Transverse colon (tissue), 4 donors: Measurements from ENCODE around the gene KIF5A.

Experiments used
- EP300 ChIP-seq: sonication (generic); formaldehyde crosslinking; IDR thresholded peaks from one replicate; pipeline ENCODE4 v1.6.1; 2017; ENCODE audit warnings: antibody characterized with exemption, low read depth
- POLR2A ChIP-seq: fragments of 450-650 bp; IDR thresholded peaks from one replicate; pipeline ENCODE4 v1.6.1; 2016; ENCODE audit warnings: antibody characterized with exemption, mild to moderate bottlenecking, moderate library complexity
- POLR2AphosphoS5 ChIP-seq, 3 donors: sonication (generic); formaldehyde crosslinking; IDR thresholded peaks; one replicate each; pipeline ENCODE4 v1.6.1; 2016; ENCODE audit warnings: antibody characterized with exemption in 3 of 3
- TF ChIP-seq, protein P1 (sequence below), 5 experiments: fragments of 200-600 bp in 3 of 5; fragments of 450-650 bp in 2 of 5; sonication (generic) in 3 of 5; IDR thresholded peaks; 1 replicate in 2 of 5; 2 replicates in 3 of 5; pipeline ENCODE4 v1.5.1; 2016 to 2017; ENCODE audit warnings: antibody characterized with exemption in 5 of 5, inconsistent platforms in 3 of 5, mild to moderate bottlenecking in 2 of 5, moderate library complexity in 1 of 5

DNA sequence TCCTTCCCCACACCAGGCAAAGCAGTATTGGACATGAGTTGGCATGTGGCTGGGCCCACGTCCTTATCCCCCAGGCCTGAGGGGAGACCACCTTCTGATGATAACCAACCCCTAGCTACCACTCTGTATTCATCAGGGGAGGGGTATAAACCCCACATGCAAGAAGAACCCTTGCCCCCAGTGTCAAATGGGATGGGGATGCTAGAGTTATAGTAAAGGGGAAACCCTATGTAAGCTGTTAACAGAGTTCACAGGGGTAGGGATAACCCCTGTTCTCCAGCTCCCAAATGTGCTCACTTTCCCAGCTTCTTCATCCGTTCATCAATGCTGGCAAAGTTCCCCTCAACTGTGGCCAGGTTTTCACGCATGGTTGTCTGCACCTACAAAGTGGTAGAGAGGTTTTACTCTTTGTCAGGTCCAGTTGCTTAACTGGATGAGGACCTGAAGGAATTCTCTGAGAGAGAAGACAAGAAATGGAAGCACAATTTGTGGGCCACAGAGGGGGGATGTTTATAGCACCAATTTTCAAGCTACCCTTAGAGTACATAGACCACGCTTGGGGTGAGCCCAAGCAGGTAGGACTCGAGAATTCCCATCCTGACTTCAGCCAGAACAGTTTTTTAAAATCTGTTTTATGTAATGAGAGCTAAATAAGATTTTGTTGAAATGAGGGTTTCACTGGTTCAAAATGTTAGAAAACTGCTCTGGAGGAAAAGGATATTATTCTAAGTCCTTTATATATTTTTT, 19.3 kb upstream of the KIF5A start:
- TF ChIP-seq POLR2A (no peak), EP300 (no peak), POLR2AphosphoS5 (IDR thresholded peaks at IDR 0.05) (no peak)
- TF ChIP-seq, protein P1, sequence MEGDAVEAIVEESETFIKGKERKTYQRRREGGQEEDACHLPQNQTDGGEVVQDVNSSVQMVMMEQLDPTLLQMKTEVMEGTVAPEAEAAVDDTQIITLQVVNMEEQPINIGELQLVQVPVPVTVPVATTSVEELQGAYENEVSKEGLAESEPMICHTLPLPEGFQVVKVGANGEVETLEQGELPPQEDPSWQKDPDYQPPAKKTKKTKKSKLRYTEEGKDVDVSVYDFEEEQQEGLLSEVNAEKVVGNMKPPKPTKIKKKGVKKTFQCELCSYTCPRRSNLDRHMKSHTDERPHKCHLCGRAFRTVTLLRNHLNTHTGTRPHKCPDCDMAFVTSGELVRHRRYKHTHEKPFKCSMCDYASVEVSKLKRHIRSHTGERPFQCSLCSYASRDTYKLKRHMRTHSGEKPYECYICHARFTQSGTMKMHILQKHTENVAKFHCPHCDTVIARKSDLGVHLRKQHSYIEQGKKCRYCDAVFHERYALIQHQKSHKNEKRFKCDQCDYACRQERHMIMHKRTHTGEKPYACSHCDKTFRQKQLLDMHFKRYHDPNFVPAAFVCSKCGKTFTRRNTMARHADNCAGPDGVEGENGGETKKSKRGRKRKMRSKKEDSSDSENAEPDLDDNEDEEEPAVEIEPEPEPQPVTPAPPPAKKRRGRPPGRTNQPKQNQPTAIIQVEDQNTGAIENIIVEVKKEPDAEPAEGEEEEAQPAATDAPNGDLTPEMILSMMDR (IDR thresholded peaks at IDR 0.05) = no peak
